ENCODE data around the gene ERGIC3. TPM values are rescaled to one million over a fixed set of nuclear protein-coding genes. Genes with fewer than 3 reads are reported as not detected.
A peak's percentile ranks its signal among the peaks of the same experiment; 100 is the strongest.

Gene ERGIC3
- 100 to 1,000 TPM; 119 to 120 TPM for total RNA-seq
- long read RNA-seq, transcript ERGIC3-202 (13 exons, 1,359 nt): major isoform, 199 of 209 reads
- long read RNA-seq, partial matches to known transcripts: 1 of 209 reads
- long read RNA-seq, other reads (novel, unspliced or antisense): 9 of 209 reads

DNA sequence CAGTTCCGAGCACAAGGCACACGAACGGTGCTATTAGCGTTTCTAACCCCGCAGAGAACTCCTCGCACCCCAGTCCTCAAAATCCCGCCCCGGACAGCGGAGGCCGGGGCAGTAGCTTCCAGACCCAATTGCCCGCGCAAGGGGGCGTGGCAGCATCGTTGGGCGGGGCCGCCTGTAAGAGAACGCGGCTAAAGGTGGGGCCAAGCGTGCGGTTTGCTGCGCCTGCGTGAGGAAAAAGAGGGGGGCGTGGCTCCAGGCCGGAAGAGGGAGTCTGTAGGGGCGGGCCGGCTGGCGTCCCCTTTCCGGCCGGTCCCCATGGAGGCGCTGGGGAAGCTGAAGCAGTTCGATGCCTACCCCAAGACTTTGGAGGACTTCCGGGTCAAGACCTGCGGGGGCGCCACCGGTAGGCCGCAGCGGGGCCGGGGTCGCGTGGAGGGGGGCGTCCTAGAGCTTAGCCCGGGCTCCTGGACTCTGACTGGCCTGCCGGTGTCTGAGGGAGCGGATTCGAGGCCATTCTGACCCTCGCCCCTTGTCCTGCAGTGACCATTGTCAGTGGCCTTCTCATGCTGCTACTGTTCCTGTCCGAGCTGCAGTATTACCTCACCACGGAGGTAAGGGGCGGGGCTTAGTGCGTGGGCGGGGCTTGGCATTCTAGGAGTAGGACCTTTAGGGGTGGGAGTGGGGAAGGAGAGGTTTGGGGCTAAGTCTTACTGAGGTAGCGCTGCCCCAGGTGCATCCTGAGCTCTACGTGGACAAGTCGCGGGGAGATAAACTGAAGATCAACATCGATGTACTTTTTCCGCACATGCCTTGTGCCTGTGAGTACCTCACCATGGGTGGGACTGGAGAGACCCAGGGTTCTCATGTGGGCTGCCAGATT is at the start of gene ERGIC3:
ERGIC3 (plus strand) TSS at position 296 of the 880 bp plus-strand sequence; CDS start at position 316, 20 bp downstream.
- DNase-seq: peak; percentile 98
- ATAC-seq: peak; percentile 100
- intact Hi-C loops (cut with DNase I): loop anchor here in 1 of 2 donors (5.0 kb wide), 1 partner anchor 75 kb away; the partner anchor contains the start of gene SPAG4

DNA sequence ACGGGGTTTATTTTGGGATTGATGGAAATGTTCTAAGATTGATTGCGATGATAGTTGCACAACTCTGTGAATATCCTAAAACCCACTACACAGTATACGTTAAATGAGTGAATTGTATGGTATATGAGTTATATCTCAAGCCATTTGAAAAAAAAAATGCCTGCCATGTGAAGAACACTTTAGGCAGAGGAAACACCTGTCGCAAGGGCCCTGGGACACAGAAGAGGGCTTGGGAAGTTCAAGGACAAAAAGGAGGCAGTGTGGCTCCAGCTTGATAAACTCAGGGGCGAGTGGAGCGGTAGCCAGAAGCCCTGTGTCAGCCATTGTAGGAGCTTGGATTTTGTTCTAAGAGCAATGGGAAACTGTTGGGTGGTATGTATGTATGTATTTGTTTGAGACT is 49.5 kb upstream of the ERGIC3 start:
- intact Hi-C loops (cut with DNase I): no loop called here
- ATAC-seq (no peak), DNase-seq (no peak)

GRCh38 chr20:35496481-35496880 is 45.4 kb upstream of the ERGIC3 start:
- DNase-seq: no peak
- intact Hi-C loops (cut with DNase I): no loop called here
- ATAC-seq: no peak

DNA sequence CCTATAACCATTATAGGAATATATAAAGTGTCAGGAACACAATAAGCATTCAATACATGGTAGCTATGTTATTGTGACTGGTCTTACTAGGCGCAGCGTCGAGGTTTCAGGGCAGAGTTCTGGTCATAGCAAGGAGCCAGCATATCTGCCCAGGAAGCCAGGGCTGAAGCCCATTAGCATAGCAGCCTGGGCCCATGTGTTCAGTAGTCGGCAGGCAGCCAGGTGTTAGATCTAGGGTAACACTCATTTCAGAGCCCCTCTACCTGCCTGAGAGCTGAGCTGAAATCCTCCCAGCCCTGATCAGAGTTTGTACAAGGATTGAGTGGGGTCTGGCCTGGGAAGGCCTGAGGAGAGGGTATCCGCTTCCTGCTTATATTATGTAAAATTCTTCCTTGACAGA is 44.6 kb upstream of the ERGIC3 start:
- peak in 1 of 2 donors; percentile 44 for ATAC-seq
- intact Hi-C loops (cut with DNase I): no loop called here
- DNase-seq: no peak

- peak; percentile 77 for DNase-seq
- intact Hi-C loops (cut with DNase I): no loop called here
- ATAC-seq: peak; percentile 94 to 98
Observed at GRCh38 chr20:35497780-35498189, 44.1 kb upstream of the ERGIC3 start.

DNA sequence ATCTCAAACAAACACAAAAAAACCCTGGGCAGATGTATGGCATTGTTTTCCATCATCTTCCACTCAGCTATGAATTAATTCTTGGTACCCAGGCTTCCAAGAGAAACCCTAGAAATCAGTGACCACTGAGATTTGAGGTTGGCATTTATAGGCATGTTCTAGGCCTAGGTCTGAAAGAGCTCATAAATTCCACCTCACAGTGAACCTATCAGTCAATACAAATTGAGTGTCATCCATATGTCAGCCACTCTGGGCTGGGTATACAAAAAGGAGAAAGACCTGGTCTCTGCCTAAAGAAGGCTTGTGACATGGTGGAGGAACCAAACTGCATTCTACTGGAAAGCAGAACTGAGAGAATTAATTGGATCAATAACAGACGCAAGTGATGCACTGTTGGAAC is 42.6 kb upstream of the ERGIC3 start:
- DNase-seq (no peak), ATAC-seq (no peak)
- intact Hi-C loops (cut with DNase I): no loop called here

DNA sequence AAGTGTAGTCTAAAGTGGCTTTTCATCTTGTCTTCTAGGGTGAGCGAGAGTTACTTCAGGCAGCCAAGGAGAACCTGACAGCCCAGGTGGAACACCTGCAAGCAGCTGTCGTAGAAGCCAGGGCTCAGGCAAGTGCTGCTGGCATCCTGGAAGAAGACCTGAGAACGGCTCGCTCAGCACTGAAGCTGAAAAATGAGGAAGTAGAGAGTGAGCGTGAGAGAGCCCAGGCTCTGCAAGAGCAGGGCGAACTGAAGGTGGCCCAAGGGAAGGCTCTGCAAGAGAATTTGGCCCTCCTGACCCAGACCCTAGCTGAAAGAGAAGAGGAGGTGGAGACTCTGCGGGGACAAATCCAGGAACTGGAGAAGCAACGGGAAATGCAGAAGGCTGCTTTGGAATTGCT is 39.5 kb upstream of the ERGIC3 start:
- intact Hi-C loops (cut with DNase I): no loop called here
- no peak for ATAC-seq
- no peak for DNase-seq

- intact Hi-C loops (cut with DNase I): no loop called here
- no peak for DNase-seq
- ATAC-seq: no peak
Observed at GRCh38 chr20:35503281-35503680, 38.6 kb upstream of the ERGIC3 start.

GRCh38 chr20:35503841-35504561 is 37.9 kb upstream of the ERGIC3 start:
- DNase-seq (no peak), ATAC-seq (peak; percentile 30 to 48)
- intact Hi-C loops (cut with DNase I): no loop called here

DNA sequence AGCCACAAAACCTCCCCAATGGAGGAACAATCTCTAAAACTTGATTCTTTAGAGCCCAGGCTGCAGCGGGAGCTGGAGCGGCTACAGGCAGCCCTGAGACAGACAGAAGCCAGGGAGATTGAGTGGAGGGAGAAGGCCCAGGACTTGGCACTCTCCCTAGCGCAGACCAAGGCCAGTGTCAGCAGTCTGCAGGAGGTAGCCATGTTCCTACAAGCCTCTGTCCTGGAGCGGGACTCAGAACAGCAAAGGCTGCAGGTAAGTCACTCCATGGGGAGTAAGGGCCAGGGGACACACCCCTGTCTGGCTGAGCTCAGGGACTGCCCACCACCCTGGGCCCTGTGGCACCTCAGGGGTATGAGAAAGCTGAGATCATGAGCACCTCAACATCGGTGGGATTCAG is 37.1 kb upstream of the ERGIC3 start:
- intact Hi-C loops (cut with DNase I): no loop called here
- DNase-seq (no peak), ATAC-seq (no peak)

DNA sequence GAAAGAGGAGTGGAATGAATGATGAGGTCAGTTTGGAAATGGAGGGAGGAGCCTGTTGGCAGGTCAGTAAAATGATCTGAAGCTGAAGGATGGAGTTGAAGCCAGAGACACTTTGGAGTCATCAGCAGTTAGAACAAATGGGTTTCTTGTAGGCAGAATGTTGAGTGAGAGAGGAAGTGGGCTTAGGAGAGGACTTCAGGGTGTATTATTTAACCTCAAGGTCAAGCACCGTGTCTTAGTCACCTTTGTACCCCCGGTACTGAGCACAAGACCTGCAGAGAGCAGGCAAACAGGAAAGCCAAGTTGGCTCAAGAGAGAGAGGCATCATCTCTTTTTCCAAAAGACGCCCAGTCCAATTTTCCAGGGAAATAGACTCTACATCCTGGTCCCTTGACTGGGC is 35.7 kb upstream of the ERGIC3 start:
- ATAC-seq (no peak), DNase-seq (no peak)

DNA sequence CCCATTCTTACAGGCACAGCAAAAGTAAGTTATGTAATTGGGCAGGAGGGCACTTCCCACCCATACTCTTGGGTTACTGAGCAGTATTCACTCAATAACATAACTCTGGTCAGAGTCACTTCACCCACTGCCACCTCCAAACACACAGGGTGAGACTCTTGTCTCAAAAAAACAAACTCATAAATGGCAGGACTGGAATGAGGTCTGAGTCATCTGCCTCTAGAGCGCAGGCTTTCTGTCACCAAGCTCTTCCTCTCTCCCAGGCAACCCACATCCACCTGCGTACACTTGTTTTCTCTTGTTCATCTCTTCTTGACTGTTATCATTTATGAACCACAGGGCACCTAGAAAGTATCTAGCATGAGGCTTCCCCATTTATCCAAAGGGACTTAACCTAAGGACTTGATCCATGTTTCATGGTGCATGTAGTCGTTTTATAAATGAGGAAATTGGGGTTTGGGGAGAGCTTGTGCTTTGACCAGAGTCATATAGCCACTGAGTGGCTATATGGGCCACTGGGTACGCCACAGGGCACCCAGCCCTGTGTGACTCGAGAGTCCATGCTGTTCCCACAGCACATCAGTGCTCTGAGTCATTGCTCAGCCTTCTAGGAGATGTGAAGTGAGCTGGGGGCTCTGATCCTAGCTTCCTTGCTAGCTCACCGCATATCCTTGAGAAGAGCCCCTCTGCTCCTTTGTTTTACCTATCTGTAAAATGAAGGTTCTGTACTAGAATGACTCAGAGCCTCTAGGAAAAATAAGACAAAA is 34.8 kb upstream of the ERGIC3 start:
- ATAC-seq (no peak), DNase-seq (no peak)
- intact Hi-C loops (cut with DNase I): no loop called here

More for the DNA sequence above, 35.7 kb upstream of the ERGIC3 start:
- intact Hi-C loops (cut with DNase I): no loop called here

DNA sequence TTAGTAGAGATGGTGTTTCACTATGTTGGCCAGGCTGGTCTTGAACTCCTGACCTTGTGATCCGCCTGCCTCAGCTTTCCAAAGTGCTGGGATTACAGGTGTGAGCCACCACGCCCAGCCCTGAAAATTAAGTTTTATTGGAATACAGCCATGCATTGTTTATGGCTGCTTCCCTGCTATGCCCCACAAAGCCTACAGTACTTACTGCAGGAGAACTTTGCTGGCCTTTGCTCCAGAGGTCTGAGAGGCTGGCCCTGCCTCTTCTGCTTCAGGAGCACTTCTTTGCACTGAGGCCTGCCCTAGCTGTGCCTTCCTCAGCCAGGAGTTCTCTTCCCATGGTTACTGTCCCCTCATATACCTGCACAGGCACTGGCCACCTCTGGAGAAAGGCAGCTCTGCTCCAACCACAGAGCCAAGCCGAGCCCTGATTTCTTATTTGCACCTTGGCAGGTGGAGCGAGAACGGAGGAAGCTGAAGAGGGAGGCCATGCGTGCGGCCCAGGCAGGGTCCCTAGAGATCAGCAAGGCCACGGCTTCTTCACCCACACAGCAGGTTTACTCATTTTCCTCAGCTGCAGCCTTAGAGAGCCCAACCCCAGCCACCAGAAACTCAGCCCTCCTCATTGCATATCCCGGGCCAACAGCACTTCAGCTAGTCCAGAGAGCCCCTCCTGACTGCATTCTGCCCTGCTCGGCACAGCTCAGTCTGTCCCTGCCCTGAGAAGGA is 33.2 kb upstream of the ERGIC3 start:
- intact Hi-C loops (cut with DNase I): no loop called here
- ATAC-seq (no peak), DNase-seq (no peak)

GRCh38 chr20:35510951-35511735 is 30.7 kb upstream of the ERGIC3 start:
- ATAC-seq: no peak
- DNase-seq: no peak
- intact Hi-C loops (cut with DNase I): no loop called here

DNA sequence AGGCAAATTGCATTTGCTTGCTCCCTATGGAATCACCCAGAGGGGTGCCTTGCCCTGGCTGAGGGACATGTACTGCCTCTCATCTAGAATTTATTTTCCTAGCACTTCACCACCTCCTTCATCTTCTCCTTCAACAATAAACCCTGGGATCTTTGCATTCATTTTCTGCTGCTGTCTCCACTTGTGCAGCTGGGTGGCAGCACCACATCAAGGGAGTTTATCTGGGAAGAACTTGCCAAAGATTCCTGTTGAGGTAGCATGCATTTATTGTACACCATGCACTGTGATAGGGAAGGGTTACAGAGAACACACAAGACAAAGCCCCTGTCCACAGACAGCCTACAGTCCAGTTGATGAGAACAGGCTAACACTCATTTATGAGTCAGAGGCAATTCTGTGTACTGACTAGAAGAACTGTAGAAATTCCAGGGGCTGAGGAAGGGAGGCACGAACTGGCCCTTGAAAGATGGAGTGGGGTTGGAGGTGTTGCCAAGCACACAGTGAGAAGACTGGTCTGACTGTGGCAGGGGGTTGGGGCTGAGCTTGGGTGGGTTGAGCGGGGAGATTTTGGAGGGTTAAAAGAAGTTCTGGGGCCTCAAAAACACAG is 30.0 kb upstream of the ERGIC3 start:
- intact Hi-C loops (cut with DNase I): no loop called here
- ATAC-seq (peak in 1 of 2 donors; percentile 7), DNase-seq (no peak)

GRCh38 chr20:35514371-35514932 is 27.4 kb upstream of the ERGIC3 start:
- intact Hi-C loops (cut with DNase I): no loop called here
- DNase-seq (no peak), ATAC-seq (no peak)

DNA sequence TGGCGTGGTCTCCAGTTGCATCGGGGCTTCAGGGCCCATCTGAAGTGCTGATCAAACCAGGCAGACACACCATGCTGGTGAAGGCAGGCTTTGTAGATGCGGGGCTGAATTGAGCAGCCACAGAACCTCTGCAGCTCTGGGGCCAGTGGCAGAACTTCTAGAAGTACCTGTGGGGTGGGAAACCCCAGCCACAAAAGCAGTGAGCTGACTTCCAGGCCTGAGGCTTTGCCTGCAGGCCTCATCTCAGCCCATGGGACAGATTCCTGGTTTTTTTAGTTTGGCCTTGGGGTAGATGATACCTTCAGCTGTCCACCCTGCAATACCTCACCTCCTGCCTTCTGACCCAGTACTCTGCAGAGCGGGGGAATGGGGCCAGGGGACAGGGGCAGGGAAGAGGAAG is 26.5 kb upstream of the ERGIC3 start:
- ATAC-seq (no peak), DNase-seq (no peak)
- intact Hi-C loops (cut with DNase I): no loop called here

Measured in left cardiac atrium (tissue), 4 donors.